H9 (cell line): Measurements from ENCODE around the gene SLX4IP. TPM values are rescaled to one million over a fixed set of nuclear protein-coding genes. Genes with fewer than 3 reads are reported as not detected.

ENCODE experiments used
- DNase-seq: peaks from one replicate; pipeline ENCODE4 v3.0.0-alpha.2; 2017
- H2AFZ ChIP-seq: one replicate; pipeline ENCODE4 v1.6.1; 2013; ENCODE audit warnings: mild to moderate bottlenecking, low read length, control low read depth, moderate library complexity
- H2AK5ac ChIP-seq: 2 replicates; pipeline ENCODE4 v1.6.1; 2013; ENCODE audit warnings: low read length, control low read depth, mixed read lengths; ENCODE audit not compliant: insufficient read length
- H2BK120ac ChIP-seq: one replicate; pipeline ENCODE4 v1.6.1; 2013; ENCODE audit warnings: low read depth, mild to moderate bottlenecking, low read length, control low read depth, inconsistent platforms; ENCODE audit not compliant: poor library complexity, severe bottlenecking
- H2BK12ac ChIP-seq: 2 replicates; pipeline ENCODE4 v1.6.1; 2013; ENCODE audit warnings: low read length, control low read depth, mixed read lengths, low read depth; ENCODE audit not compliant: insufficient read length
- H2BK15ac ChIP-seq: 2 replicates; pipeline ENCODE4 v1.6.1; 2013; ENCODE audit warnings: low read depth, low read length, control low read depth
- H2BK20ac ChIP-seq: one replicate; pipeline ENCODE4 v1.6.1; 2013; ENCODE audit warnings: low read depth, mild to moderate bottlenecking, low read length, control low read depth, inconsistent platforms; ENCODE audit not compliant: poor library complexity, severe bottlenecking
- H2BK5ac ChIP-seq: 2 replicates; pipeline ENCODE4 v1.6.1; 2013; ENCODE audit warnings: low read length, control low read depth, mixed read lengths; ENCODE audit not compliant: insufficient read length
- H3K14ac ChIP-seq: 2 replicates; pipeline ENCODE4 v1.6.1; 2013; ENCODE audit warnings: low read length, control low read depth; ENCODE audit not compliant: insufficient read depth
- H3K18ac ChIP-seq: 2 replicates; pipeline ENCODE4 v1.6.1; 2013; ENCODE audit warnings: low read depth, mild to moderate bottlenecking, mixed read lengths, low read length, control low read depth; ENCODE audit not compliant: insufficient read length
- H3K23ac ChIP-seq: 2 replicates; pipeline ENCODE4 v1.6.1; 2013; ENCODE audit warnings: low read length, control low read depth, mixed read lengths, low read depth; ENCODE audit not compliant: insufficient read length
- H3K23me2 ChIP-seq: 2 replicates; pipeline ENCODE4 v1.6.1; 2013; ENCODE audit warnings: low read depth, mild to moderate bottlenecking, mixed read lengths, low read length, control low read depth; ENCODE audit not compliant: insufficient read length, poor library complexity, severe bottlenecking
- H3K27ac ChIP-seq: 2 replicates; pipeline ENCODE4 v1.5.1; 2013; ENCODE audit warnings: low read length, control low read depth, mixed read lengths, low read depth; ENCODE audit not compliant: insufficient read length
- H3K27me3 ChIP-seq: 2 replicates; pipeline ENCODE4 v1.6.1; 2013; ENCODE audit warnings: low read length, control low read depth, inconsistent platforms; ENCODE audit not compliant: insufficient read depth
- H3K4ac ChIP-seq: 2 replicates; pipeline ENCODE4 v1.6.1; 2013; ENCODE audit warnings: low read depth, mild to moderate bottlenecking, control low read depth, inconsistent platforms, low read length, moderate library complexity
- H3K4me1 ChIP-seq: 2 replicates; pipeline ENCODE4 v1.6.1; 2013; ENCODE audit warnings: low read length, control low read depth, inconsistent platforms; ENCODE audit not compliant: insufficient read depth
- H3K4me2 ChIP-seq: 2 replicates; pipeline ENCODE4 v1.6.1; 2013; ENCODE audit warnings: low read length, control low read depth, mixed read lengths; ENCODE audit not compliant: insufficient read length, insufficient read depth
- H3K56ac ChIP-seq: 2 replicates; pipeline ENCODE4 v1.6.1; 2013; ENCODE audit warnings: low read depth, mild to moderate bottlenecking, mixed read lengths, low read length, control low read depth; ENCODE audit not compliant: insufficient read length
- H3K79me1 ChIP-seq: 2 replicates; pipeline ENCODE4 v1.6.1; 2013; ENCODE audit warnings: low read depth, mild to moderate bottlenecking, moderate library complexity, low read length, control low read depth, inconsistent platforms; ENCODE audit not compliant: insufficient read depth, poor library complexity, severe bottlenecking
- H3K79me2 ChIP-seq: 2 replicates; pipeline ENCODE4 v1.6.1; 2013; ENCODE audit warnings: low read length, control low read depth, inconsistent platforms; ENCODE audit not compliant: insufficient read depth
- H3K9ac ChIP-seq: 2 replicates; pipeline ENCODE4 v1.6.1; 2013; ENCODE audit warnings: low read length, control low read depth, mixed read lengths; ENCODE audit not compliant: insufficient read length; ENCODE audit errors: extremely low read depth
- H3K9me3 ChIP-seq: one replicate; pipeline ENCODE4 v1.6.1; 2013; ENCODE audit warnings: low read depth, low read length, inconsistent platforms; ENCODE audit not compliant: control insufficient read depth
- H3T11ph ChIP-seq: one replicate; pipeline ENCODE4 v1.6.1; 2013; ENCODE audit warnings: mild to moderate bottlenecking, low read length, control low read depth, inconsistent platforms
- H4K20me1 ChIP-seq: one replicate; pipeline ENCODE4 v1.6.1; 2013; ENCODE audit not compliant: control insufficient read depth, insufficient read length, insufficient read depth
- H4K5ac ChIP-seq: 2 replicates; pipeline ENCODE4 v1.6.1; 2013; ENCODE audit warnings: low read depth, mild to moderate bottlenecking, mixed read lengths, low read length, control low read depth; ENCODE audit not compliant: insufficient read length
- H4K8ac ChIP-seq: replicated peaks from 2 replicates; pipeline ENCODE4 v1.6.1; 2013; ENCODE audit warnings: low read length, control low read depth, mixed read lengths, low read depth; ENCODE audit not compliant: insufficient read length
- H4K91ac ChIP-seq: 2 replicates; pipeline ENCODE4 v1.6.1; 2013; ENCODE audit warnings: low read depth, mild to moderate bottlenecking, moderate library complexity, mixed read lengths, low read length, control low read depth; ENCODE audit not compliant: insufficient read length
- H3K27ac Mint-ChIP-seq, 3 experiments: 2 replicates in 2 of 3; 3 replicates in 1 of 3; pipeline ENCODE4 v1.8.0; 2020 to 2021; ENCODE audit warnings: mixed read lengths in 3 of 3, mild to moderate bottlenecking in 1 of 3, moderate library complexity in 1 of 3
- H3K27me3 Mint-ChIP-seq: 2 replicates; pipeline ENCODE4 v1.8.0; 2021; ENCODE audit warnings: low read depth, mild to moderate bottlenecking, moderate library complexity, mixed read lengths
- H3K36me3 Mint-ChIP-seq, 3 experiments: 2 replicates in 2 of 3; 3 replicates in 1 of 3; pipeline ENCODE4 v1.8.0; 2020 to 2021; ENCODE audit warnings: low read depth in 3 of 3, mixed read lengths in 3 of 3; ENCODE audit not compliant: insufficient read depth in 1 of 3
- H3K4me1 Mint-ChIP-seq, 2 experiments: 2 replicates each; pipeline ENCODE4 v1.8.0; 2020; ENCODE audit warnings: mixed read lengths in 2 of 2
- H3K4me3 Mint-ChIP-seq, 2 experiments: 2 replicates in 1 of 2; 3 replicates in 1 of 2; pipeline ENCODE4 v1.8.0; 2020 to 2021; ENCODE audit warnings: mild to moderate bottlenecking in 2 of 2, mixed read lengths in 2 of 2, moderate library complexity in 1 of 2
- H3K9me3 Mint-ChIP-seq, 2 experiments: 2 replicates in 1 of 2; 3 replicates in 1 of 2; pipeline ENCODE4 v1.8.0; 2020; ENCODE audit warnings: mild to moderate bottlenecking in 2 of 2, mixed read lengths in 2 of 2, moderate library complexity in 1 of 2
- WGBS: extraction: QIAGEN DNeasy Blood & Tissue Kit; methylation state at CpG from one replicate; pipeline ENCODE4 v1.1.7; 2013; ENCODE audit warnings: missing lambda C conversion rate, low lambda C conversion rate, mixed read lengths; ENCODE audit not compliant: insufficient read length; ENCODE audit errors: extremely low coverage; 5-methylcytosine and 5-hydroxymethylcytosine counted together
- total RNA-seq: library from RNA; stranded (reverse); gene quantifications from 2 replicates; pipeline ENCODE4 v1.2.1, GENCODE V29; 2021
- TF ChIP-seq, protein P1 (sequence below): fragments of 200-600 bp; sonication (generic); conservative IDR thresholded peaks from 3 replicates; pipeline ENCODE4 v1.8.0; 2021; ENCODE audit warnings: antibody characterized with exemption, mild to moderate bottlenecking

SLX4IP gene
- total RNA-seq, 1 experiment from 2014 or later: 7.9 TPM

DNA sequence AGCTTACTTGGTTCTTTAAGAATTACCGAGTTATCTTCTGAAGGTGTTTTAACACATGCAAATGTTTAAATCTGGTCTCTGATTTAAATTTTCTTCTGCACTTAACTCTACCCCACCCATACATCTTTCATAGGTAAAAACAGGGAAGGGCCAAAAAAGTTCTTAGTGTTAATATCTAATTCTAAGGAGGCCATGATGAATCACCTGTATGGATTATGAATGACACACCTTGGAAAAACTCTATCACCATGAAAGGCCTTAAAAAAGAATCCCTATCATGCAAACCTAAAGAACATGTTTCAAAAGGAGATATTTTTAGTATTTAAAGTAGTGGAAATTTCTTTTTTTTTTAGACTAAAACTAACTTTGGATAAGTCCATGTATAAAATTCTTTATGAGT is 54.7 kb downstream of the SLX4IP start:
- no CpG with 5 or more reads among the region's 1 CpG for WGBS
- Histone ChIP-seq H3K14ac (no peak overlapping the region), H3K27me3 (no peaks in the 10 kb centered on the region), H3K9me3 (no peaks in the 10 kb centered on the region), H2AFZ (no peak overlapping the region), H3K23ac (no peak overlapping the region), H3K79me1 (no peaks in the 10 kb centered on the region), H3K4ac (no peak overlapping the region), H4K8ac (no peak overlapping the region), H3K4me1 (peaks cover 9% of the 10 kb centered on the region; the same call in 1 of the 2 replicates), H3T11ph (no peak overlapping the region), H2BK120ac (no peak overlapping the region), H3K79me2 (no peaks in the 10 kb centered on the region), H3K18ac (no peak overlapping the region), H2BK20ac (no peak overlapping the region), H4K20me1 (no peaks in the 10 kb centered on the region), H3K4me2 (no peak overlapping the region), H4K91ac (no peak overlapping the region), H2AK5ac (no peak overlapping the region), H3K56ac (no peak overlapping the region), H2BK5ac (no peak overlapping the region), H4K5ac (no peak overlapping the region), H3K23me2 (no peaks in the 10 kb centered on the region), H3K9ac (no peak overlapping the region), H3K27ac (no peak overlapping the region), H2BK12ac (no peak overlapping the region), H2BK15ac (no peak overlapping the region)
- no peak for DNase-seq
- peaks cover 0 to 5% of the 10 kb centered on the region in 2 experiments; a peak in 1 of 5 replicates for H3K9me3 Mint-ChIP-seq
- TF ChIP-seq, protein P1, sequence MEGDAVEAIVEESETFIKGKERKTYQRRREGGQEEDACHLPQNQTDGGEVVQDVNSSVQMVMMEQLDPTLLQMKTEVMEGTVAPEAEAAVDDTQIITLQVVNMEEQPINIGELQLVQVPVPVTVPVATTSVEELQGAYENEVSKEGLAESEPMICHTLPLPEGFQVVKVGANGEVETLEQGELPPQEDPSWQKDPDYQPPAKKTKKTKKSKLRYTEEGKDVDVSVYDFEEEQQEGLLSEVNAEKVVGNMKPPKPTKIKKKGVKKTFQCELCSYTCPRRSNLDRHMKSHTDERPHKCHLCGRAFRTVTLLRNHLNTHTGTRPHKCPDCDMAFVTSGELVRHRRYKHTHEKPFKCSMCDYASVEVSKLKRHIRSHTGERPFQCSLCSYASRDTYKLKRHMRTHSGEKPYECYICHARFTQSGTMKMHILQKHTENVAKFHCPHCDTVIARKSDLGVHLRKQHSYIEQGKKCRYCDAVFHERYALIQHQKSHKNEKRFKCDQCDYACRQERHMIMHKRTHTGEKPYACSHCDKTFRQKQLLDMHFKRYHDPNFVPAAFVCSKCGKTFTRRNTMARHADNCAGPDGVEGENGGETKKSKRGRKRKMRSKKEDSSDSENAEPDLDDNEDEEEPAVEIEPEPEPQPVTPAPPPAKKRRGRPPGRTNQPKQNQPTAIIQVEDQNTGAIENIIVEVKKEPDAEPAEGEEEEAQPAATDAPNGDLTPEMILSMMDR: no peak
- H3K27ac Mint-ChIP-seq: peak overlapping the region in 1 of 3 experiments; percentile 48; a peak in 3 of 7 replicates
- no peak overlapping the region for H3K4me3 Mint-ChIP-seq
- peaks cover 44 to 54% of the 10 kb centered on the region in 2 experiments for H3K4me1 Mint-ChIP-seq
- H3K36me3 Mint-ChIP-seq: no peaks in the 10 kb centered on the region; a peak in 1 of 7 replicates
- H3K27me3 Mint-ChIP-seq: no peaks in the 10 kb centered on the region; the same call in 1 of the 2 replicates
